NCI-H2227 treated with DMSO at 0.1 percent for 48 hours (cell line): ENCODE results near the gene ANKRD52.

Experiments
- DNase-seq: peaks from one replicate; lab custom pipeline; 2025; lab: John Stamatoyannopoulos, UW

ANKRD52 gene

GRCh38 chr12:56241424-56242303 lies 16.5 kb downstream of the ANKRD52 start:
- DNase-seq: no peak

- DNase-seq: no peak
These were observed 20.6 kb downstream of the ANKRD52 start for GRCh38 chr12:56237552-56237951.

GRCh38 chr12:56236985-56237384 lies 21.2 kb downstream of the ANKRD52 start:
- no peak for DNase-seq

- no peak for DNase-seq
These were observed 22.1 kb downstream of the ANKRD52 start for GRCh38 chr12:56236091-56236490.

GRCh38 chr12:56234746-56235436 lies 23.3 kb downstream of the ANKRD52 start:
- DNase-seq: no peak

DNA sequence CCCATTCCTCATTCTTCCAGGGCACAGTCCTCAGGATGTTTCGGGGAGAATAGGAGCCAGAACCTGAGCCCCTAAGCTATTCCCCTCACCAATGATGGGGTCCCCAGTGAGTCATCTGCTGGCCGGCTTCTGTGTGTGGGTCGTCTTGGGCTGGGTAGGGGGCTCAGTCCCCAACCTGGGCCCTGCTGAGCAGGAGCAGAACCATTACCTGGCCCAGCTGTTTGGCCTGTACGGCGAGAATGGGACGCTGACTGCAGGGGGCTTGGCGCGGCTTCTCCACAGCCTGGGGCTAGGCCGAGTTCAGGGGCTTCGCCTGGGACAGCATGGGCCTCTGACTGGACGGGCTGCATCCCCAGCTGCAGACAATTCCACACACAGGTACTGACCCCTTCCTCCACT lies 27.0 kb downstream of the ANKRD52 start:
- DNase-seq: no peak

GRCh38 chr12:56230432-56231183 lies 27.6 kb downstream of the ANKRD52 start:
- DNase-seq: no peak

- DNase-seq: no peak
These were observed 28.2 kb downstream of the ANKRD52 start, which contains the start of gene SLC39A5 for GRCh38 chr12:56229916-56230431. Gene SLC39A5, plus strand, starts transcription at chr12:56230051. Its CDS starts 1,224 bp downstream, at chr12:56231275.

DNA sequence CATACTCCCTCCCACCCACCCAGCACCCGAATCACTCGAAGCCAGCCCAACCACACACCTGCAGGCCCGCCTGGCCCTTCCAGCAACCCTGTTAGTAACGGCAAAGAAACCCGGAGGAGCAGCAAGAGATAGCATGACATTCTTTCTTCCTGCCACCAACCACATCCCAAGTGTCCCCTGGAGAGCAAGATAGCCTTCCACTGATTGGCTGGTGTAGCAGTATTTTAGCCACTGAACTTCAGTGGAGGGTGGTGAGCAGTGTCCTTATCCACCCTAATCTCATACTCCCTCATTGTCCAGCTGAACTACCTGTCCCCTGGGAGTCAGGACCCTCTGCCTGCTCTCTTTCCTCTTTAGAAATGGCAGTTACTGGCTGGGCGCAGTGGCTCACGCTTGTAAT lies 29.1 kb downstream of the ANKRD52 start:
- DNase-seq: no peak

DNA sequence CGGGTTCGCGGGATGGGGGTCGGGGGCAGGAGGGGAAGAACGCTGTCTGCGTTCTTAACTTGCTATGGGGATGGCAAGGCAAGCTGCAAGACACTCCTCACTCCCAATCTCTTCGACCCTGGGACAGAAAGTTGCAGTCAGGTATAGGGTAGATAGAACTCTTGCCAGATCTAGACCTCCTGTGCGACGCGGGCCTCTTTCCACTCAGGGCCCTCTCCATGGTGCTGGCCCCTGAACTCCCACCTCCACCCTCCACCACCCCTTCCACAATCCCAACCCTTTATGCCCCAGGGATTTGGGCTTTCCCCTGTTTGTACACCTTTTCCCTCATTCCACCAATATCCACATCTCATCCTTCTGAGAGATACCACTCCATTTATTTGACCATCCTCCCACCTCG lies 33.2 kb downstream of the ANKRD52 start:
- no peak for DNase-seq

DNA sequence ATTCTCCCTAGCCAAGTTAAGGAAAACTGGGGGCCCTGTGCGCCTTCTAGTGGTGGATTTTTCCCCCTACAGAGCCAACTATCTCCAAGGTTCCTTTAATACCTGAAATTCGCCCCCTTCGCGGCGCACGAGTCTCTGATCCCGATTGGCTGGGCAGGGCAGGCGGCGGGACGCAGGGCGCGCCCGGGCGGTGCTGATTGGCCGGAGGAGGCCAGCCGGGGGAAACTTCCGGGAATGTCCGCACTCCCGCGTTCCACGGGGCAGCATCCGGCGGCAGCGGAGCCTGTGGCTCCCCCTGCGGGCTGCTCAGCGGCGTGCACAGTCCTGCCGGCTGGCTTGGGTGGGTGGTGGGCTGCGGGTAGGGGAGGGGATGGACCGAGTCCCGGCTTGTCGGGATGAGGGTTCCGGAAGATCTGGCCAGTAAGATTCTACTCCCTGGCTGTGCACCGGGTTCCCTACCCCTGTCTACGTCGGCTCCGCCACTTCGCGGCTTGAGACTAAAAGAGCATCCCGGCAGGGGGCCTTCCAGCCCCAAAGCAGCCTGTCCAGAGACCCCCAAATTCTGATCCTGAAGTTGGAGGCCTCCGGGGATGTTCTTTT lies 34.0 kb downstream of the ANKRD52 start, which contains the start of gene NABP2:
Gene NABP2 (plus strand): TSS at position 241 of the 600 bp plus-strand sequence. CDS start 515 bp downstream, outside the sequence.
- peak; percentile 92 for DNase-seq

DNA sequence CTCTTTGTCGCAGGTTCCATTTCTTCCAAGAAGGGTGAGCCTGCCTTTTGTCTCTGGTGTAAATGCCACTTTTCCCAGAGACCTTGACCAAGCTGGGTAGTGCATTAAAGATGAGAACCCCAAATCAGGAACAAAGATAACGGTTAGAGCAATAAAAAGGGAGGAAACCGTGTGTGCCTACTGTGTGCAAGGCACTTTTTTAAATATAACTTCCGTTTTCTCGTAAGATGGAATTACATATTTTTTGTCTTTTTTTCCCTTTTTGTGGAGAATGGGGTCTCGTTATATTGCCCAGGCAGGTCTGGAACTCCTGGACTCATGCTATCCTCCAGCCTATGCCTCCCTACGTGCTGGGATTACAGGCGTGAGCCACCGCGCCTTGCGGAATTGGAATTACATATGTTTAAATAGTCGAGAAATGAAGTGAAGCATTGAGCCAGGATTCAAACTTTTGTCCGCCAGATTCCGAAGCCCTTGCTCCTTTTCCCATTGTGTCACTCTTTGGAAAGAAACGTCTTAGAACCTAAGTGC lies 34.5 kb downstream of the ANKRD52 start:
- DNase-seq: peak; percentile 2

DNA sequence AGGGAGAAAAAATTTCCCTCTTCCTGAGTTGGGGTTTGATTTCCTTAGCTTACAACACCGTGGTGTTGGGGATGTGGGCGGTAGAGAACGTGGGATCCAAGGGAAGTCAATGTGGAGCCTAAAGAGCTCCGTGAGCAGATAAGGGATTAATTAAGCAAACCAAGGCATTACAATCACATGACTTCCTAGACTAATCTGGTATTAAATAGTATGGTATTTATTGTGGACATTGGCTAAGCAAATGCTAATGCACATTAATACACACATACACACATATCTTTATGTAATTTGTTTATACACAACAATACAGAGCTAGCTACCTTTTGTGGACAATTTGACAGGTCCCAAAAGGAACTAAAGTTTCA lies 35.7 kb downstream of the ANKRD52 start:
- DNase-seq: no peak

DNA sequence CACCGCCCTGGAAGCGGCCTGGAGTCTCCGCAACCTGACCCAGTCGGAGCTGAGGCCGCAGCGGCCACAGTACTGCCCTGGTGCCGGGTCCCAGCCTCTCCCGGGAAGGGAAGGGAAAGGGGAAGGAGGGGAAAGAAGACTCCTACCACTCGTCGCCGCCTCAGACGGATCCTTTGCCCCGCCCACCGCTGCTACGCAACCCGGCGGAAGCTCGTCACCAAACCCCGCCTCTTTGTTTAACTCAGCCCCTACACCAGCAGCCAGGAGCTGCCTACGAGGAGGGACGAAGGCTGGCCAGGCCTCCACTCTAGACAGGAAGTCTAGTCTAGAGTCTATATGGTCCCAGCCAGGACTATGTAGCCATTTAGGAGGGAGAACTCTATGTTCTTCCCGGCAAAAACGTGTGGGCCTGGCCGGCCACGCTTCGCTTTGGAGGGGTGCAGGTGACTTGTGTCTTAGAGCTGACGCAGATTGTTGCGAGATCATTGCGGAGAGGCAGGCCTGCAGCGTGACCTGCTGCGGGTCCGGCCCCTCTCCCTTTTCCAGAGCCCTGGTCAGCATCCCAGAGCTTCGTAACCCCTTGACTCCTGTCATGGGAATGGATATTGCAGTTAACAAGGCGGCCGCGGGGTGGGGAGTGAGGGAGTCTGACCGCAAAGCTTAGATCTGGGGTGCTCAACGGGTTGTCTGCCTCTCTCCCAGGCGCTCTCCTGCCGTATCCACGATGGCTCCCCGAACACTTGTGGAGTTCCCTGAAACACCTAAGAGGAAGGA lies 36.2 kb downstream of the ANKRD52 start, which contains the start of gene RNF41:
Gene RNF41 (minus strand): TSS at position 166 of the 774 bp plus-strand sequence. CDS start 7,875 bp downstream, outside the sequence.
- peak; percentile 96 for DNase-seq

- peak; percentile 38 for DNase-seq
These were observed 36.9 kb downstream of the ANKRD52 start for GRCh38 chr12:56221232-56221756.

- DNase-seq: no peak
These were observed 37.5 kb downstream of the ANKRD52 start for GRCh38 chr12:56220611-56221231.

GRCh38 chr12:56219840-56220239 lies 38.3 kb downstream of the ANKRD52 start:
- no peak for DNase-seq

DNA sequence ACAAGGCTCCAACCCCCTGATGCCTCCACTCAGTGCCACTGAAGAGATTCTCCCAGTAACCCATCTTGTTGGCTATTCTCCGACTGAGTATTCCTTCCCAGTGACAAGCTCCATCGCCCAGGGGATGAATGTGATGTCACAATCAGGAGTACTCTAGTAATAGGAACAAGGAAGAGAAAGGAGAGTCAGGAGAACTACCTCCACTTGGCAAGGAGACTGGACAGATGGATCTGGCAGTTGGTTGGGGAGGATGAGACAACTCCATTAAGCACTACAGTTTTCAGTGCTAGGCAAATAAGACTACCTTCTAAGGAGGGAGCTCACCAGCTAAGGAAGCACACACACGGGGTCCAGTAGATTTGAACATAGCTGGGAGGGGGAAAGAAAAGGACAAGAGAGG lies 41.7 kb downstream of the ANKRD52 start:
- no peak for DNase-seq

GRCh38 chr12:56213878-56214277 lies 44.3 kb downstream of the ANKRD52 start:
- DNase-seq: no peak

DNA sequence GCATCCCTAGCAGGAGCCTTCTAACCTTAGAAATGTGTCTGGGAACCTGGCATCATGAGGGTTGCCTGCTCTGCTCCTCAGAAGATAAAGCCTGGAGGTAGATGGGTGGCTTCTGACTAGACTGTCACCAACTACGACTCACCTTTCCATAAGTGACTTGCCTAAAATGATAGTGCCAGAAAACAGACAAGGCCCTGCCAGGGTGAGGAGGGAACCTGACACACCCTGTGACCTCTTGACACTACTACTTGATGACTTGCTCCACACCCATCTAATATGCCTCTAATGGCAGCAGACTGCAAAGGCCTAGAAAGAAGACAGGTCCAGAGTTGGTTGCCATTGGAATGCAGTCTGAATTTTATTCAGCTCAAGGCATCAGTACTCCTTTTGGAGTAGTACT lies 45.8 kb downstream of the ANKRD52 start:
- no peak for DNase-seq
